GM21786 (cell line): ENCODE data around the gene PVALB.

Experiments
- ATAC-seq: cut with Tn5 transposase; IDR thresholded peaks from one replicate; pipeline ENCODE4 v1.9.1; 2021; ENCODE audit not compliant: unreplicated experiment

Gene PVALB

GRCh38 chr22:36846949-36847348, 30.1 kb upstream of the PVALB start:
- no peak for ATAC-seq

- ATAC-seq, result no peak
Measured at GRCh38 chr22:36846271-36846670, 29.4 kb upstream of the PVALB start.

GRCh38 chr22:36840106-36840505, 23.3 kb upstream of the PVALB start:
- ATAC-seq, result no peak

GRCh38 chr22:36839356-36840073, 22.7 kb upstream of the PVALB start:
- no peak for ATAC-seq

- ATAC-seq, result no peak
Measured at GRCh38 chr22:36838119-36839030, 21.5 kb upstream of the PVALB start.

GRCh38 chr22:36835903-36836302, 19.1 kb upstream of the PVALB start:
- ATAC-seq, result no peak

GRCh38 chr22:36833073-36833472, 16.2 kb upstream of the PVALB start:
- ATAC-seq, result no peak

GRCh38 chr22:36831717-36832116, 14.9 kb upstream of the PVALB start:
- no peak for ATAC-seq

- no peak for ATAC-seq
Measured at GRCh38 chr22:36831206-36831605, 14.4 kb upstream of the PVALB start.

- no peak for ATAC-seq
Measured at GRCh38 chr22:36830601-36831000, 13.8 kb upstream of the PVALB start.

GRCh38 chr22:36829370-36830002, 12.7 kb upstream of the PVALB start:
- ATAC-seq, result no peak

- ATAC-seq, result no peak
Measured at GRCh38 chr22:36828815-36829214, 12.0 kb upstream of the PVALB start.

- ATAC-seq, result no peak
Measured at GRCh38 chr22:36826262-36826661, 9.4 kb upstream of the PVALB start.

GRCh38 chr22:36824655-36825054, 7.8 kb upstream of the PVALB start:
- ATAC-seq, result no peak

GRCh38 chr22:36823186-36823839, 6.5 kb upstream of the PVALB start:
- no peak for ATAC-seq

GRCh38 chr22:36822581-36822980, 5.7 kb upstream of the PVALB start:
- no peak for ATAC-seq

- ATAC-seq, result no peak
Measured at GRCh38 chr22:36819112-36819511, 2.3 kb upstream of the PVALB start.

- ATAC-seq, result no peak
Measured at GRCh38 chr22:36818010-36818642, 1.3 kb upstream of the PVALB start.

- no peak for ATAC-seq
Measured at GRCh38 chr22:36817525-36817848, 652 bp upstream of the PVALB start.

- no peak for ATAC-seq
Measured at GRCh38 chr22:36816339-36816635, 548 bp downstream of the PVALB start.
